Measurements from ENCODE around the gene SETD3. TPM values are rescaled to one million over a fixed set of nuclear protein-coding genes. Genes with fewer than 3 reads are reported as not detected.

Gene SETD3
- total and polyA plus RNA-seq, 2 of the 8 experiments (the other 6 are each of a cell fraction or from before 2014, with no cell fraction given), result 24.0 to 64.0 TPM

- Histone ChIP-seq H3K4me1 (replicated peaks in 1 of 4; ENCODE audit: control insufficient read depth in 3 of 4, insufficient read depth in 4 of 4, low read length in 3 of 4) (peaks cover 11 to 45% (median 28%) of the 10 kb centered on the region in 4 experiments), H2BK12ac (ENCODE audit: low read depth, low read length) (no peak overlapping the region; the same call in 1 of the 2 replicates), H3K36me3 (ENCODE audit: control insufficient read depth in 2 of 4, insufficient read depth in 4 of 4, low read length in 3 of 4) (no peaks in the 10 kb centered on the region), H3K9me3 (ENCODE audit: insufficient read depth in 2 of 2, low read depth in 1 of 2, low read length in 1 of 2) (no peaks in the 10 kb centered on the region), H4K8ac (ENCODE audit: extremely low read depth, insufficient read depth, low read length) (no peak overlapping the region), H3K18ac (ENCODE audit: extremely low read depth, low read length) (no peak overlapping the region; the same call in 1 of the 2 replicates), H3K4me3 (ENCODE audit: extremely low read depth in 1 of 4, insufficient read depth in 2 of 4, low read depth in 3 of 4, low read length in 4 of 4) (peak overlapping the region in 1 of 4 experiments; percentile 26; a peak in 1 of 8 replicates), H2AFZ (ENCODE audit: low read length) (no peak overlapping the region), H3K4me2 (ENCODE audit: insufficient read depth in 1 of 2, low read depth in 2 of 2, low read length in 2 of 2) (peak overlapping the region; percentile 48 to 55), H3K14ac (ENCODE audit: insufficient read length) (no peak overlapping the region), H3K27me3 (replicated peaks in 1 of 4; ENCODE audit: control insufficient read depth in 3 of 4, extremely low read depth in 1 of 4, insufficient read depth in 3 of 4, low read length in 3 of 4) (no peaks in the 10 kb centered on the region), H3K27ac (ENCODE audit: low read depth, low read length) (peak overlapping the region; percentile 31; the same call in 1 of the 2 replicates), H3K4ac (replicated peaks; ENCODE audit: insufficient read length, low read depth, low read length) (no peak overlapping the region), H3K23me2 (ENCODE audit: low read depth, low read length) (no peaks in the 10 kb centered on the region), H2BK120ac (replicated peaks; ENCODE audit: low read depth, low read length) (peak overlapping the region; percentile 57), H3K56ac (replicated peaks; ENCODE audit: insufficient read length, low read depth, low read length) (no peak overlapping the region), H2BK20ac (ENCODE audit: low read length) (no peak overlapping the region; the same call in 1 of the 2 replicates), H2AK5ac (ENCODE audit: low read depth, low read length) (no peak overlapping the region), H3K79me1 (ENCODE audit: low read depth, low read length) (no peaks in the 10 kb centered on the region), H4K5ac (ENCODE audit: insufficient read length, low read depth, low read length) (no peak overlapping the region), H3K79me2 (ENCODE audit: control insufficient read depth in 1 of 2, insufficient read depth in 2 of 2, low read length in 2 of 2) (no peaks in the 10 kb centered on the region), H2BK15ac (ENCODE audit: low read length) (no peak overlapping the region), H4K20me1 (replicated peaks in 1 of 2; ENCODE audit: control insufficient read depth in 1 of 2, insufficient read depth in 2 of 2, low read length in 2 of 2) (no peaks in the 10 kb centered on the region), H3K9ac (replicated peaks in 1 of 4; ENCODE audit: extremely low read depth in 1 of 4, low read depth in 3 of 4, low read length in 3 of 4) (no peak overlapping the region), H2BK5ac (ENCODE audit: low read depth, low read length) (peak overlapping the region; percentile 79; the same call in 1 of the 2 replicates), H3K23ac (ENCODE audit: insufficient read length) (no peak overlapping the region), H4K91ac (replicated peaks; ENCODE audit: insufficient read length, low read length) (peak overlapping the region; percentile 22)
- POLR2A ChIA-PET (ENCODE audit: partially characterized antibody), result interaction anchor here (0.7 to 2.9 kb wide), 8 partner anchors 8 to 162 kb away, joined by 3 to 9 read pairs (median 4); no protein-coding TSS in a partner anchor
- 28% methylated on average over 17 of the region's 17 CpGs; no CpG with 5 or more reads in 1 of the 2 experiments for WGBS, 2 experiments (ENCODE audit: extremely low coverage in 1 of 2, insufficient coverage in 1 of 2, insufficient read length in 1 of 2, insufficient replicate concordance in 2 of 2, low coverage in 1 of 2, low lambda C conversion rate in 2 of 2, missing lambda C conversion rate in 1 of 2)
- DNase-seq (ENCODE audit: low read depth in 1 of 2, low spot score in 2 of 2), result peak in 1 of 2 experiments; percentile 46
- peak; percentile 70 for FAIRE-seq
- CTCF ChIA-PET (ENCODE audit: partially characterized antibody), result interaction anchor here (0.9 to 15.0 kb wide), 7 partner anchors 11 to 98 kb away, joined by 3 to 447 read pairs (median 3); no protein-coding TSS in a partner anchor
- TF ChIP-seq RAD21 (IDR thresholded peaks at IDR 0.05 in 1 of 2, conservative IDR thresholded peaks at IDR 0.05 in 1 of 2; ENCODE audit: low read depth in 2 of 2, low read length in 2 of 2), result no peak
- no peak for TF ChIP-seq EZH2 (IDR thresholded peaks at IDR 0.05; ENCODE audit: low read depth, low read length, severe bottlenecking)
- 0 out of 4 replicates have a peak, but pooled peaks of 1 of the 2 experiments have one; percentile 64 for TF ChIP-seq SIN3A (conservative IDR thresholded peaks at IDR 0.05 in 1 of 2, IDR thresholded peaks at IDR 0.05 in 1 of 2; ENCODE audit: low read depth in 1 of 2, low read length in 2 of 2)
- TF ChIP-seq RBBP5 (IDR thresholded peaks at IDR 0.05; ENCODE audit: borderline replicate concordance, low read depth, low read length), result no peak
Observed at GRCh38 chr14:99412117-99413061, 68.3 kb downstream of the SETD3 start.

Data from H1 (cell line).